HG02840 (cell line): ENCODE results near the gene SYT7.

Source experiments
- ATAC-seq: cut with Tn5 transposase; IDR thresholded peaks from one replicate; pipeline ENCODE4 v1.9.1; 2021; ENCODE audit warnings: mild to moderate bottlenecking, moderate library complexity, moderate number of reproducible peaks; ENCODE audit not compliant: unreplicated experiment, low FRiP score

The SYT7 gene

GRCh38 chr11:61540528-61540927 is 40.3 kb downstream of the SYT7 start:
- ATAC-seq = no peak

GRCh38 chr11:61539831-61540357 is 41.0 kb downstream of the SYT7 start:
- no peak for ATAC-seq

DNA sequence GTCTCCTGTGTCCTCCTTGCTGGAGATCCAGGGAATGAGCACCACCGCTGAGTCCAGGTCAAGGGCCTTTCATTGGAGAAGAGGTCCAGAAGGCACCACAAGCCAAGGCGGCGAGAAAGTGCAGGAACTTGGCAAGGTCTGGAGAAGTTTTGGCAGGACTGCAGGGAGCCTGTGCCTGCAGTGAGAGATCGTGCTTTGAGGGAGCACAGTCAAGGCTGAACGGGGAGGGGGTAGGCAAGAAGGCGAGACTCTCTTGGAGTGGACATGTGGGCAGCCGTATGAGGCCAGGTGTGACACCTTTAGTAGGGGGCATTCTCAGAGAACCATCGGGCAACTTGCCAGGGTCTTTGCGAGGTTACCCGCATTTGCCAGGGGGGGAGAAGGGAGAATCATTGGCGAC is 41.9 kb downstream of the SYT7 start:
- no peak for ATAC-seq

GRCh38 chr11:61538636-61538961 is 42.3 kb downstream of the SYT7 start:
- ATAC-seq = no peak

GRCh38 chr11:61537326-61537725 is 43.5 kb downstream of the SYT7 start:
- ATAC-seq = no peak

DNA sequence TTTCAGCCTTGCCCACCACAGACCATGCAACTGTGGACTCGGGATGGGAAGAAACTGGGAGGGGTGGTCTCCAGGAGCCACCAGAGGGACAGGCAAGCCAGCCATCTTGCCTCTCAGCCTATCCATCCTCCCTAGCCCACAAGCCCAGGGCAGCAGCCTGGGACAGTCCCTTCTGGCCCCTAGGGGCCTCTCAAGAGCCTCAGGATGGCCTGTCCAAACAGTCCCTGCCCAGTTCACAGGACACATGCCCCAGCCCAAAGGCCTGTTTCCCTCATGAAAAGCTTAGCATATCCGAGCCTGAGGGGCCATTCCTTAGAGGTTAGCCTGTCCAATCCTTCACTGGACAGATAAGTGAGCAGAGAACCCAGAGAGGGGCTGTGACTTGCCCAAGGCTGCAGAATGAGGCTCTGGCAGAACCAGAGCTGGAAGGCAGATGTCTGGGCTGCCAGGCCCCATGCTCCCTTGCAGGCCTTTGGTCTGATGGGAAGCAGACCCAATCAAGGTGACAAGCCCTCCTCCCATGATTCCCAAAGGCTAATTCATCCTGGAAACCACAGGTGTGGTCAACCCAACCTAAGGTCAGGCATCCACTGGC is 44.1 kb downstream of the SYT7 start:
- no peak for ATAC-seq

- ATAC-seq = no peak
These were observed 44.7 kb downstream of the SYT7 start for GRCh38 chr11:61535998-61536675.

DNA sequence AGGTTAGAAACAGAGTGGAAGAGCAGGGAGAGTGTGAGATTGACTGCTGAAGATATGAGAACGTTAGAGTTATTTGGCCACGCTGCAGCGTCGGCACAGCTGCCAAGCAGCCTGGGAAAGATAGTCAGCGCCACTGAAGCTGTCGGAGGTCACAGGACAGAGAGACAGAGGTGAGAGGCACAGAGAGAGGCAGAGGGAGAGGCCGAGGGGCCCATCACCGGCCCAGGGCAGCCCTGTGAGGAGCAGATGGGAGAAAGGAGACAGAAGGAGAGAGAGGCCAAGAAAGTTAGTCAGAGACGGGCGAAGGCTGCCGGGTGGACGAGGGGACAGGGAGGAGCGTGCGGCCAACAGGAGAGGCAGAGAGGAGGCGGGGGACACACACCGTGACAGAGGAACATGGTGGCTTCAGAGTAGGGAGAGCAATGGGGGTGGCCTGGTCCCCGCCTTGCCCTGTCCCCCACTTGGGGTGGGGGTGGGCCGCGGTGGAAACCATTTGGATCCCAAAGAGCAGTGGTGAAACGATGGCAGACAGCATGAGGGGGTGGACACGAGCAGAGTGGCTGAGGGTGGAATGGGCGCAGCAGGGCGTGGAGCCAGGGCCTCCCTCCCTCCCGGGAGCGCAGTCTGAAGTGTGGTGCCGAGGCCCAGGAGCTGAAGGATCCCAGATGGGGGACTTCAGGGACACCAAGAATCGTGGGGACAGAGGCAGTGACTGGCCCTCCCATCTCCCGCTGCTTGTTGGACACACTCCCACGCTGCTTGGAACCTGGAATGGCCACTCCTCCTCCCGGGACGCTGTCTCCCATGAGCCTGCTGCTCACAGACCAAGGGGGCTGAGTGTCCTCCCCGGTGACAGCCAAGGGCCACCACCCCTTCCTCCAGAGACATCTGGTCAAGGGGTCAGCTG is 45.7 kb downstream of the SYT7 start:
- ATAC-seq = no peak

DNA sequence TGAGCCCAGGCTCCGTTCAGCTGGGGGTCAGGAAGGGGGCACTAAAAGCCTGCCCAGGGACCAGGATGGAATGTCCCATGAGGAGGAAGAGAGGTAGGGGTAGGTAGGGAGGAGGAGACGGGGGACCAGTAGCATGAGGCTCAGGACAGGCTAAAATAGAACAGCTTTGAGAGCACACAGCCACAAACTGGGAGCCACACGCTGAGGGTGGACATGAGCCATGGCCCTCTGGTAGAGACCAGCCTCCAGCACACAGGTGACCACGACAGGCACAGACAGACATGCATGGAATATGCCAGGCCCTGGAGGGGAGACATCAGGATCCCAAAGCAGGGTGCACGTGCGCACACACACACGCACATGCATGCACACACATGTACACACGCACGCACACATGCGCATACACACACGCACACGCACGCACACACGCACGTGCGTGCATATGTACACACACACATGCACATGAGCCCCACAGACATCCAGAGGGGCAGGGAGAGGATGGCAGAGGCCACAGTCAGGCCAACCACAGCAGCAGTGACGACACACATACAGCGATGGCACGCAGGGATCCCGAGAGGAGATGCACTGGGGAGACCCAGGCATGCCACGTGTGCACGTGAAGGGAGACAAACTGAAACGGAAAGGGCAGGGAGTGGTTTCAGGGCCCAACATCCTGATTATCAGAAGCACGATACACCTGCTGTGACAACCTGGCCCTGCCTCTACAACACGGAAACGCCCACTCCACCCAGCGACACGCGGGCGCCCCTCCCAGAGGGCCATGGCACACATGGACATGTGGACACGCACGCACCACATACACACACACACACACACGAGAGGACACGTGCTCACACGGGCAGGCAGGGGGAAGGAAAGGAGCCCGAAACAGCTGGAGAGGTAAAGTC is 46.6 kb downstream of the SYT7 start:
- ATAC-seq = no peak

GRCh38 chr11:61533401-61533800 is 47.5 kb downstream of the SYT7 start:
- ATAC-seq = no peak

GRCh38 chr11:61533039-61533375 is 47.9 kb downstream of the SYT7 start:
- ATAC-seq = no peak

- no peak for ATAC-seq
These were observed 48.5 kb downstream of the SYT7 start for GRCh38 chr11:61532134-61533038.

GRCh38 chr11:61531044-61531443 is 49.8 kb downstream of the SYT7 start:
- no peak for ATAC-seq

GRCh38 chr11:61529537-61530225 is 51.2 kb downstream of the SYT7 start:
- no peak for ATAC-seq

DNA sequence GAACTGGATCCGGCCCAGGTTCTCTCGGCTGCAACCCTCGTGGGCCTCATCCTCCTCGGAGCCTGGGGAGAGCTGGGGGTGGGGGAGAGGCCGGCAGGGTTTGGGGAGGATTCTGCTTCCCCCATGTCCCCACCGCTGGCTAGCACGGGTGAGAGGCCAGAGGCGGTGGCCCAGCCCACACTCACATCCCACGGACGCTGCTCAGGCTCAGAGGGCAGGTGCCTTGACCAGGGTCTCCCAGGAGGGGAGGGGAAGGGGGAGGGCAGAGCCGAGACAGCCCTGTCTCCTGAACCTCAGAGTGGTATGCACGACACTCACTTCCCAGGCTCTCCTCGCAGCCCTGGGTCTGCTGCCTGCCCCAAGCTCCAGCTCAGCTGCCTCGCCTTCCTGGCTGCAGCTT is 52.8 kb downstream of the SYT7 start:
- no peak for ATAC-seq

DNA sequence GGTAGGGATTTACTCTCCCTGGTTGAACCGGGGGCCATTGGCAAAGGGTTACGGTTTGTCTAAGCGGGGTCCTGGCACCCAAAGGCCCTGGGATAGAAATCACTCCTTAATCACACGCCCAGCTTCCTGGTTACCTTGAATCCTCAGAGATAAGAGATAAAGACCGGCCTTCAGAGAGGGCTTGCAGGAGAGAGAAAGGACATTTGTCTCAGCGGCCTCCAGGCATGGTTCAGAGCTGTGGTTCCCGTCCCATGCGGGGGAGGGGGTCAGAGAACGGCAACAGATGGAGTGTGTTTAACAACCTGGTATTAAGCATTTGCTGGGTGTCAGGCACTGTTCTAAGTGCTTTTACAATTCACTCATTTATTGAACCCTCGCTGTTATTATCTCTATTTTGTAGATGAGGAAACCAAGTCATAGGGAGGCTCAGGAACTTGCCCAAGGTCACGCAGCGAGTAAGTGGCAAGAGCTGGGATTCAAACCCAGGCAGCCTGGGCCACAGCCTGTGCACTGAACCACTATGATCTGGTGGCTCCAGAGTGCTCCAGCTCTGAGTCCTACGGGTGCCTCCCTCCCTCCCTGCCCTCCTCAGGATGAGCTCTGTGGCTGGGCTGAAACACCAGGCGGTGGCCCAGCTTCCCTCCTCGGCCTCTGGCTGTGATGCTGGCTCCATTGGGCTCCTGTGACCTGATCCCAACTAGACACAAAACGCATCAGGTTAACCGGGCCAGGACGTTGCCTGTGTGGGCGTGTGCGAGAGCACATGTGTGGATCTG is 53.7 kb downstream of the SYT7 start:
- ATAC-seq = no peak

DNA sequence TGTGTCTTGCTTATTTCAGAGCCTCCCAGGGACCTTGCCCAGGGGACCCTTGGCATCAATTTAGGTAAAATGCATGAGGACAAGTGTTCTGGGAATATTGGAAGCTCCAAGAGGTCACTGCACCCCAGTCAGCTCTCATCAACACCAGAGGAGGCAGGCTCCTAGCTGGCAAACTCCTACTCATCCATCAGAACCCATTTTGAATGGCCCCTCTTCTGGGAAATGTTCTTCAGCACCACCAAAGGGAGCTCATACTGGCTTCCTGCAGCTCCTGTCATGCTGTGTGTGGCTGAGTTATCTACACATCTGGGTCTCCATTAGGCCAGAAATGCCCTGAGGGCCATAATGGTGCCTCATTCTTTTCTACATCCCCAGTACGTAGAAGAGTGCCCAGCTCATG is 54.6 kb downstream of the SYT7 start:
- no peak for ATAC-seq

GRCh38 chr11:61524963-61525587 is 55.8 kb downstream of the SYT7 start:
- no peak for ATAC-seq
